PC-3 (cell line): ENCODE results near the gene DMC1. TPM values are rescaled to one million over a fixed set of nuclear protein-coding genes. Genes with fewer than 3 reads are reported as not detected.

ENCODE experiments used
- ATAC-seq: fragments of 200-7000 bp; cut with Tn5 transposase; 2 replicates; pipeline ENCODE4 v1.9.1; 2020; ENCODE audit warnings: mild to moderate bottlenecking, moderate library complexity
- BruUV-seq: library from RNA; stranded (reverse); fragments of 400-500 nt; replicated peaks from 2 replicates; lab custom pipeline; 2021; lab: Mats Ljungman, UMichigan
- CTCF ChIA-PET: fragments of 300-600 bp; sonication (Branson Sonifier 250); formaldehyde crosslinking; loops from one replicate; lab custom pipeline; 2022; ENCODE audit warnings: antibody characterized with exemption; lab: Charles Lee
- POLR2A ChIA-PET: fragments of 300-600 bp; sonication (Branson Sonifier 250); formaldehyde crosslinking; loops from one replicate; lab custom pipeline; 2022; ENCODE audit warnings: antibody characterized with exemption; ENCODE audit not compliant: unreplicated experiment; lab: Charles Lee
- DNase-seq: peaks from one replicate; pipeline ENCODE4 v3.0.0-alpha.2; 2015
- H2AFZ ChIP-seq: fragments of 300-600 bp; sonication (generic); 2 replicates; pipeline ENCODE4 v1.6.0; 2016; ENCODE audit warnings: antibody characterized with exemption, low read length
- H3F3A ChIP-seq: fragments of 300-600 bp; sonication (generic); one replicate; pipeline ENCODE4 v1.6.0; 2017; ENCODE audit warnings: antibody characterized with exemption, low read length, control low read depth, mild to moderate bottlenecking; ENCODE audit not compliant: unreplicated experiment
- H3K27ac ChIP-seq: fragments of 300-600 bp; sonication (generic); 2 replicates; pipeline ENCODE4 v1.5.1; 2016; ENCODE audit warnings: mild to moderate bottlenecking, low read length
- H3K27me3 ChIP-seq: fragments of 300-600 bp; sonication (generic); 2 replicates; pipeline ENCODE4 v1.6.1; 2016; ENCODE audit warnings: low read length, mixed read lengths
- H3K36me3 ChIP-seq: fragments of 300-600 bp; sonication (generic); 2 replicates; pipeline ENCODE4 v1.6.1; 2016; ENCODE audit warnings: low read depth, mixed run types, low read length, mixed read lengths
- H3K4me1 ChIP-seq: fragments of 300-600 bp; sonication (generic); 2 replicates; pipeline ENCODE4 v1.5.1; 2016; ENCODE audit warnings: low read length; ENCODE audit not compliant: insufficient read depth
- H3K4me2 ChIP-seq: fragments of 300-600 bp; sonication (generic); 2 replicates; pipeline ENCODE4 v1.6.0; 2016; ENCODE audit warnings: low read length
- H3K4me3 ChIP-seq: fragments of 300-600 bp; sonication (generic); 2 replicates; pipeline ENCODE4 v1.5.1; 2016; ENCODE audit warnings: mild to moderate bottlenecking, low read length, mixed read lengths
- H3K79me2 ChIP-seq: fragments of 300-600 bp; sonication (generic); 2 replicates; pipeline ENCODE4 v1.6.1; 2017; ENCODE audit warnings: low read length, mixed read lengths
- H3K9ac ChIP-seq: fragments of 300-600 bp; sonication (generic); 2 replicates; pipeline ENCODE4 v1.6.0; 2016; ENCODE audit warnings: mild to moderate bottlenecking, low read length
- H3K9me2 ChIP-seq: fragments of 300-600 bp; sonication (generic); replicated peaks from 2 replicates; pipeline ENCODE4 v1.6.1; 2016; ENCODE audit warnings: mixed run types, low read length, mixed read lengths
- H3K9me3 ChIP-seq: fragments of 300-600 bp; sonication (generic); 2 replicates; pipeline ENCODE4 v1.6.1; 2016; ENCODE audit warnings: low read length, mixed read lengths
- H4K20me1 ChIP-seq: fragments of 300-600 bp; sonication (generic); 2 replicates; pipeline ENCODE4 v1.6.1; 2016; ENCODE audit warnings: low read length, mixed read lengths
- CTCF ChIP-seq: fragments of 300-600 bp; sonication (generic); conservative IDR thresholded peaks from 2 replicates; pipeline ENCODE4 v1.5.1; 2017; ENCODE audit warnings: antibody characterized with exemption, low read depth, mild to moderate bottlenecking, low read length
- EZH2 ChIP-seq: fragments of 300-600 bp; sonication (generic); IDR thresholded peaks from one replicate; pipeline ENCODE4 v1.6.1; 2017; ENCODE audit warnings: antibody characterized with exemption, mild to moderate bottlenecking, low read length; ENCODE audit not compliant: unreplicated experiment
- EZH2phosphoT487 ChIP-seq: fragments of 300-600 bp; sonication (generic); IDR thresholded peaks from 2 replicates; pipeline ENCODE4 v1.6.1; 2018; ENCODE audit warnings: mild to moderate bottlenecking, antibody characterized with exemption, low read length, borderline replicate concordance
- intact Hi-C: fragments of 100-400 bp; cut with micrococcal nuclease; formaldehyde crosslinking; loops from 2 replicates; pipeline ENCODE4 v1.9.0; 2023
- total RNA-seq: library from RNA; depleted of rRNA; stranded (reverse); fragments of >200 nt; gene quantifications from 2 replicates; pipeline ENCODE4 v1.2.3, GENCODE V29; 2014

Gene DMC1
- total RNA-seq, 1 experiment from 2014 or later, result not detected

- no peak overlapping the region for H2AFZ ChIP-seq
- peaks cover 77% of the 10 kb centered on the region for H3K79me2 ChIP-seq
- ATAC-seq (no peak), DNase-seq (no peak)
- peaks cover 39% of the 10 kb centered on the region for H4K20me1 ChIP-seq
- H3K36me3 ChIP-seq, result peaks cover 35% of the 10 kb centered on the region
- H3K4me2 ChIP-seq, result peak overlapping the region; percentile 100
- H3K4me3 ChIP-seq, result peak overlapping the region; percentile 85
- ChIA-PET POLR2A (no interaction called here), CTCF (no interaction called here)
- H3K27ac ChIP-seq, result no peak overlapping the region
- no peaks in the 10 kb centered on the region for H3K9me3 ChIP-seq
- peaks cover 24% of the 10 kb centered on the region for H3K4me1 ChIP-seq
- no peak for TF ChIP-seq EZH2
- no peak for TF ChIP-seq EZH2phosphoT487
- H3K9me2 ChIP-seq, result no peaks in the 10 kb centered on the region
- no peak overlapping the region for H3K9ac ChIP-seq
- intact Hi-C loops, result loop anchor here (5.0 kb wide), 1 partner anchor 69 kb away; the partner anchor contains the start of gene DMC1
- no peaks in the 10 kb centered on the region for H3K27me3 ChIP-seq
- no TSS peak for BruUV-seq
- H3F3A ChIP-seq, result no peaks in the 10 kb centered on the region
Measured at GRCh38 chr22:38503021-38503420, 67.0 kb downstream of the DMC1 start.

- peaks cover 39% of the 10 kb centered on the region for H4K20me1 ChIP-seq
- H3K9me2 ChIP-seq, result no peaks in the 10 kb centered on the region
- intact Hi-C loops, result loop anchor here (5.0 kb wide), 1 partner anchor 70 kb away; the partner anchor contains the start of gene DMC1
- peaks cover 24% of the 10 kb centered on the region for H3K4me1 ChIP-seq
- H3K79me2 ChIP-seq, result peaks cover 83% of the 10 kb centered on the region
- no peak for ATAC-seq
- H3K27ac ChIP-seq, result no peak overlapping the region
- ChIA-PET CTCF (no interaction called here), POLR2A (no interaction called here)
- no peak for TF ChIP-seq CTCF
- TF ChIP-seq EZH2phosphoT487, result no peak
- TF ChIP-seq EZH2, result no peak
- no peaks in the 10 kb centered on the region for H3K27me3 ChIP-seq
- H3K9me3 ChIP-seq, result no peaks in the 10 kb centered on the region
- BruUV-seq, result no TSS peak
- peaks cover 40% of the 10 kb centered on the region for H3K36me3 ChIP-seq
- no peak overlapping the region for H3K9ac ChIP-seq
- no peaks in the 10 kb centered on the region for H3F3A ChIP-seq
- H2AFZ ChIP-seq, result no peak overlapping the region
- no peak overlapping the region for H3K4me3 ChIP-seq
- H3K4me2 ChIP-seq, result peak overlapping the region; percentile 100
- DNase-seq, result no peak
Measured at GRCh38 chr22:38501797-38502672, 67.9 kb downstream of the DMC1 start.

GRCh38 chr22:38497869-38498268 is 72.1 kb downstream of the DMC1 start:
- Histone ChIP-seq H3K79me2 (peaks cover 62% of the 10 kb centered on the region), H3K4me1 (0 out of 2 replicates have a peak, but pooled peaks cover 3% of the 10 kb centered on the region), H3K4me3 (no peak overlapping the region), H3K27ac (no peak overlapping the region), H3K9me3 (no peaks in the 10 kb centered on the region), H3K36me3 (peaks cover 67% of the 10 kb centered on the region), H3K4me2 (no peak overlapping the region), H2AFZ (no peak overlapping the region), H3K27me3 (no peaks in the 10 kb centered on the region), H4K20me1 (peaks cover 30% of the 10 kb centered on the region), H3K9ac (no peak overlapping the region), H3K9me2 (no peaks in the 10 kb centered on the region), H3F3A (no peaks in the 10 kb centered on the region)
- intact Hi-C loops, result no loop called here
- ATAC-seq, result no peak
- TF ChIP-seq EZH2phosphoT487, result no peak
- TF ChIP-seq EZH2, result no peak
- TF ChIP-seq CTCF, result no peak
- BruUV-seq, result no TSS peak
- ChIA-PET POLR2A (no interaction called here), CTCF (no interaction called here)
- no peak for DNase-seq
